Measurements from ENCODE around the gene OS9.
A peak's percentile ranks its signal among the peaks of the same experiment; 100 is the strongest.

OS9 gene

GRCh38 chr12:57722716-57723629 lies 29.0 kb downstream of the OS9 start:
- TF ChIP-seq SPI1 (IDR thresholded peaks at IDR 0.05; ENCODE audit: low read depth, low read length): no peak
- no peak for TF ChIP-seq PAX5 (IDR thresholded peaks at IDR 0.05; ENCODE audit: insufficient read depth, low read length, severe bottlenecking)
- TF ChIP-seq POU2F2 (IDR thresholded peaks at IDR 0.05; ENCODE audit: low read depth, low read length): no peak
- TF ChIP-seq POLR2A (IDR thresholded peaks at IDR 0.05; ENCODE audit: low read depth, low read length): no peak
- TF ChIP-seq TAF1 (IDR thresholded peaks at IDR 0.05; ENCODE audit: low read depth, low read length): no peak
- no peak for TF ChIP-seq POLR2AphosphoS5 (IDR thresholded peaks at IDR 0.05; ENCODE audit: low read depth, low read length)
- FAIRE-seq: no peak
- DNase-seq (ENCODE audit: insufficient read length, low spot score): peak; percentile 12

GRCh38 chr12:57723630-57723962 lies 29.7 kb downstream of the OS9 start:
- FAIRE-seq (no peak), DNase-seq (ENCODE audit: insufficient read length, low spot score) (peak; percentile 15)
- TF ChIP-seq SPI1 (IDR thresholded peaks at IDR 0.05; ENCODE audit: low read depth, low read length) (no peak), POU2F2 (IDR thresholded peaks at IDR 0.05; ENCODE audit: low read depth, low read length) (no peak), POLR2A (IDR thresholded peaks at IDR 0.05; ENCODE audit: low read depth, low read length) (no peak), POLR2AphosphoS5 (IDR thresholded peaks at IDR 0.05; ENCODE audit: low read depth, low read length) (no peak), TAF1 (IDR thresholded peaks at IDR 0.05; ENCODE audit: low read depth, low read length) (no peak), PAX5 (IDR thresholded peaks at IDR 0.05; ENCODE audit: insufficient read depth, low read length, severe bottlenecking) (no peak)

- no peak for FAIRE-seq
- DNase-seq (ENCODE audit: insufficient read length, low spot score): peak; percentile 8
- TF ChIP-seq POLR2A (IDR thresholded peaks at IDR 0.05; ENCODE audit: low read depth, low read length) (no peak), PAX5 (IDR thresholded peaks at IDR 0.05; ENCODE audit: insufficient read depth, low read length, severe bottlenecking) (no peak), SPI1 (IDR thresholded peaks at IDR 0.05; ENCODE audit: low read depth, low read length) (no peak), POLR2AphosphoS5 (IDR thresholded peaks at IDR 0.05; ENCODE audit: low read depth, low read length) (no peak), POU2F2 (IDR thresholded peaks at IDR 0.05; ENCODE audit: low read depth, low read length) (no peak), TAF1 (IDR thresholded peaks at IDR 0.05; ENCODE audit: low read depth, low read length) (no peak)
These were observed 30.3 kb downstream of the OS9 start for GRCh38 chr12:57724003-57724935.

- no peak for FAIRE-seq
- peak; percentile 15 for DNase-seq (ENCODE audit: insufficient read length, low spot score)
- TF ChIP-seq TAF1 (IDR thresholded peaks at IDR 0.05; ENCODE audit: low read depth, low read length): no peak
- TF ChIP-seq SPI1 (IDR thresholded peaks at IDR 0.05; ENCODE audit: low read depth, low read length): peak; percentile 66
These were observed 31.2 kb downstream of the OS9 start for GRCh38 chr12:57724936-57725740.

- TF ChIP-seq PAX5 (IDR thresholded peaks at IDR 0.05; ENCODE audit: insufficient read depth, low read length, severe bottlenecking) (no peak), POLR2A (IDR thresholded peaks at IDR 0.05; ENCODE audit: low read depth, low read length) (no peak), SPI1 (IDR thresholded peaks at IDR 0.05; ENCODE audit: low read depth, low read length) (no peak), POLR2AphosphoS5 (IDR thresholded peaks at IDR 0.05; ENCODE audit: low read depth, low read length) (no peak), TAF1 (IDR thresholded peaks at IDR 0.05; ENCODE audit: low read depth, low read length) (no peak)
- FAIRE-seq: no peak
- DNase-seq (ENCODE audit: insufficient read length, low spot score): no peak
These were observed 31.9 kb downstream of the OS9 start for GRCh38 chr12:57725851-57726150.

GRCh38 chr12:57726151-57726883 lies 32.4 kb downstream of the OS9 start:
- TF ChIP-seq POLR2AphosphoS5 (IDR thresholded peaks at IDR 0.05; ENCODE audit: low read depth, low read length): no peak
- TF ChIP-seq POU2F2 (IDR thresholded peaks at IDR 0.05; ENCODE audit: low read depth, low read length): no peak
- no peak for TF ChIP-seq TAF1 (IDR thresholded peaks at IDR 0.05; ENCODE audit: low read depth, low read length)
- TF ChIP-seq POLR2A (IDR thresholded peaks at IDR 0.05; ENCODE audit: low read depth, low read length): no peak
- no peak for TF ChIP-seq PAX5 (IDR thresholded peaks at IDR 0.05; ENCODE audit: insufficient read depth, low read length, severe bottlenecking)
- TF ChIP-seq SPI1 (IDR thresholded peaks at IDR 0.05; ENCODE audit: low read depth, low read length): no peak
- FAIRE-seq (no peak), DNase-seq (ENCODE audit: insufficient read length, low spot score) (peak; percentile 36)

GRCh38 chr12:57726884-57727757 lies 33.2 kb downstream of the OS9 start:
- no peak for FAIRE-seq
- peak; percentile 23 for DNase-seq (ENCODE audit: insufficient read length, low spot score)

More at GRCh38 chr12:57726884-57727757, 33.2 kb downstream of the OS9 start:
- no peak for TF ChIP-seq POLR2AphosphoS5 (IDR thresholded peaks at IDR 0.05; ENCODE audit: low read depth, low read length)
- no peak for TF ChIP-seq SPI1 (IDR thresholded peaks at IDR 0.05; ENCODE audit: low read depth, low read length)
- no peak for TF ChIP-seq PAX5 (IDR thresholded peaks at IDR 0.05; ENCODE audit: insufficient read depth, low read length, severe bottlenecking)
- no peak for TF ChIP-seq TAF1 (IDR thresholded peaks at IDR 0.05; ENCODE audit: low read depth, low read length)
- no peak for TF ChIP-seq POLR2A (IDR thresholded peaks at IDR 0.05; ENCODE audit: low read depth, low read length)
- TF ChIP-seq POU2F2 (IDR thresholded peaks at IDR 0.05; ENCODE audit: low read depth, low read length): no peak

All from GM12891 (cell line).